ENCODE data around the gene ATP1B2. TPM values are rescaled to one million over a fixed set of nuclear protein-coding genes. Genes with fewer than 3 reads are reported as not detected.
A peak's percentile ranks its signal among the peaks of the same experiment; 100 is the strongest.

The ATP1B2 gene
- total and polyA plus RNA-seq, 9 of the 15 experiments (the other 6 are each of a cell fraction or from before 2014, with no cell fraction given) = 0.23 to 6.0 (median 0.99) TPM

- TF ChIP-seq, protein P1, sequence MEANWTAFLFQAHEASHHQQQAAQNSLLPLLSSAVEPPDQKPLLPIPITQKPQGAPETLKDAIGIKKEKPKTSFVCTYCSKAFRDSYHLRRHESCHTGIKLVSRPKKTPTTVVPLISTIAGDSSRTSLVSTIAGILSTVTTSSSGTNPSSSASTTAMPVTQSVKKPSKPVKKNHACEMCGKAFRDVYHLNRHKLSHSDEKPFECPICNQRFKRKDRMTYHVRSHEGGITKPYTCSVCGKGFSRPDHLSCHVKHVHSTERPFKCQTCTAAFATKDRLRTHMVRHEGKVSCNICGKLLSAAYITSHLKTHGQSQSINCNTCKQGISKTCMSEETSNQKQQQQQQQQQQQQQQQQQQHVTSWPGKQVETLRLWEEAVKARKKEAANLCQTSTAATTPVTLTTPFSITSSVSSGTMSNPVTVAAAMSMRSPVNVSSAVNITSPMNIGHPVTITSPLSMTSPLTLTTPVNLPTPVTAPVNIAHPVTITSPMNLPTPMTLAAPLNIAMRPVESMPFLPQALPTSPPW (CRISPR knock-in tag; IDR thresholded peaks at IDR 0.05) = peak; percentile 60
- TF ChIP-seq DIDO1 (tag; IDR thresholded peaks at IDR 0.05; ENCODE audit: low read depth) (no peak), BMI1 (IDR thresholded peaks at IDR 0.05; ENCODE audit: low read length) (no peak), ZNF79 (CRISPR knock-in tag; IDR thresholded peaks at IDR 0.05; ENCODE audit: low read depth) (no peak), SIRT6 (IDR thresholded peaks at IDR 0.05; ENCODE audit: low read depth, low read length) (no peak), THRA (IDR thresholded peaks at IDR 0.05) (no peak), SMARCA4 (IDR thresholded peaks at IDR 0.05) (0 out of 2 replicates have a peak, but pooled peaks have one; percentile 13), ARID1B (IDR thresholded peaks at IDR 0.05) (peak; percentile 71), TCF3 (CRISPR knock-in tag; IDR thresholded peaks at IDR 0.05) (peak; percentile 49; the same call in 1 of the 2 replicates), CXXC5 (CRISPR knock-in tag; IDR thresholded peaks at IDR 0.05) (0 out of 2 replicates have a peak, but pooled peaks have one; percentile 28), ZNF274 (IDR thresholded peaks at IDR 0.05; ENCODE audit: borderline replicate concordance, low read depth, low read length) (no peak), CBFA2T3 (IDR thresholded peaks at IDR 0.05) (peak; percentile 82), MBD2 (IDR thresholded peaks at IDR 0.05; ENCODE audit: borderline replicate concordance, low read depth) (0 out of 2 replicates have a peak, but pooled peaks have one; percentile 18), LCOR (CRISPR knock-in tag; IDR thresholded peaks at IDR 0.05) (no peak), EP400 (IDR thresholded peaks at IDR 0.05) (0 out of 2 replicates have a peak, but pooled peaks have one; percentile 11), SAP30 (IDR thresholded peaks at IDR 0.05; ENCODE audit: borderline replicate concordance, insufficient read depth, low read depth, low read length, poor library complexity, severe bottlenecking) (no peak), BCL6 (CRISPR knock-in tag; IDR thresholded peaks at IDR 0.05) (no peak), AFF1 (IDR thresholded peaks at IDR 0.05; ENCODE audit: low read depth in 1 of 2, partially characterized antibody in 2 of 2) (no peak), ZNF239 (CRISPR knock-in tag; IDR thresholded peaks at IDR 0.05) (no peak), SAFB2 (IDR thresholded peaks at IDR 0.05; ENCODE audit: borderline replicate concordance, low read depth, low read length, severe bottlenecking) (no peak)
- TF ChIP-seq, protein P2, sequence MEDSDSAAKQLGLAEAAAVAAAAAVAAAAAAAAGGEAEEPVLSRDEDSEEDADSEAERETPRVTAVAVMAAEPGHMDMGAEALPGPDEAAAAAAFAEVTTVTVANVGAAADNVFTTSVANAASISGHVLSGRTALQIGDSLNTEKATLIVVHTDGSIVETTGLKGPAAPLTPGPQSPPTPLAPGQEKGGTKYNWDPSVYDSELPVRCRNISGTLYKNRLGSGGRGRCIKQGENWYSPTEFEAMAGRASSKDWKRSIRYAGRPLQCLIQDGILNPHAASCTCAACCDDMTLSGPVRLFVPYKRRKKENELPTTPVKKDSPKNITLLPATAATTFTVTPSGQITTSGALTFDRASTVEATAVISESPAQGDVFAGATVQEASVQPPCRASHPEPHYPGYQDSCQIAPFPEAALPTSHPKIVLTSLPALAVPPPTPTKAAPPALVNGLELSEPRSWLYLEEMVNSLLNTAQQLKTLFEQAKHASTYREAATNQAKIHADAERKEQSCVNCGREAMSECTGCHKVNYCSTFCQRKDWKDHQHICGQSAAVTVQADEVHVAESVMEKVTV (CRISPR knock-in tag; IDR thresholded peaks at IDR 0.05) = no peak
Measured at GRCh38 chr17:7650509-7651096, at the start of gene ATP1B2 (continued).
